GDM1 (cell line): ENCODE measurements around the gene CAMK1D.
"Not testable (repeated sequence)": the region's sequence is repeated elsewhere in the genome, so short reads cannot be mapped to it uniquely, and the experiment has no call there.

Experiments used
- DNase-seq: peaks from one replicate; lab custom pipeline; 2025; lab: John Stamatoyannopoulos, UW

CAMK1D gene

GRCh38 chr10:12724807-12725579 is 375.6 kb downstream of the CAMK1D start:
- DNase-seq: no peak

- DNase-seq: not testable (repeated sequence)
Measured at GRCh38 chr10:12725580-12725888, 376.2 kb downstream of the CAMK1D start.

- DNase-seq: no peak
Measured at GRCh38 chr10:12726971-12727831, 377.9 kb downstream of the CAMK1D start.

GRCh38 chr10:12727832-12728215 is 378.5 kb downstream of the CAMK1D start:
- DNase-seq: no peak

- no peak for DNase-seq
Measured at GRCh38 chr10:12728494-12728893, 379.1 kb downstream of the CAMK1D start.

GRCh38 chr10:12729885-12730284 is 380.5 kb downstream of the CAMK1D start:
- no peak for DNase-seq

GRCh38 chr10:12730809-12731519 is 381.6 kb downstream of the CAMK1D start:
- no peak for DNase-seq

- DNase-seq: no peak
Measured at GRCh38 chr10:12733271-12733670, 383.9 kb downstream of the CAMK1D start.

- DNase-seq: no peak
Measured at GRCh38 chr10:12735843-12736462, 386.6 kb downstream of the CAMK1D start.

GRCh38 chr10:12740813-12741212 is 391.5 kb downstream of the CAMK1D start:
- DNase-seq: no peak

GRCh38 chr10:12741360-12741804 is 392.0 kb downstream of the CAMK1D start:
- no peak for DNase-seq

- DNase-seq: no peak
Measured at GRCh38 chr10:12742771-12743170, 393.4 kb downstream of the CAMK1D start.

- DNase-seq: not testable (repeated sequence)
Measured at GRCh38 chr10:12743466-12743865, 394.1 kb downstream of the CAMK1D start.

- no peak for DNase-seq
Measured at GRCh38 chr10:12743941-12744340, 394.6 kb downstream of the CAMK1D start.

- no peak for DNase-seq
Measured at GRCh38 chr10:12748186-12748585, 398.8 kb downstream of the CAMK1D start.

GRCh38 chr10:12749760-12750478 is 400.6 kb downstream of the CAMK1D start:
- DNase-seq: no peak

- DNase-seq: no peak
Measured at GRCh38 chr10:12750526-12751201, 401.3 kb downstream of the CAMK1D start.

GRCh38 chr10:12755075-12755474 is 405.7 kb downstream of the CAMK1D start:
- DNase-seq: no peak

- no peak for DNase-seq
Measured at GRCh38 chr10:12757351-12757750, 408.0 kb downstream of the CAMK1D start.

GRCh38 chr10:12758271-12758670 is 408.9 kb downstream of the CAMK1D start:
- no peak for DNase-seq

GRCh38 chr10:12766223-12766622 is 416.9 kb downstream of the CAMK1D start:
- DNase-seq: no peak
